ENCODE measurements around the gene LTBP3.

LTBP3 gene

GRCh38 chr11:65558002-65558929 is at the start of gene LTBP3:
Gene LTBP3, minus strand, starts transcription at chr11:65558359. Its CDS starts 400 bp downstream, at chr11:65557959.
- peak; percentile 45 for DNase-seq

- DNase-seq: no peak
Observed at GRCh38 chr11:65606876-65607613, 48.9 kb upstream of the LTBP3 start.

GRCh38 chr11:65604258-65604657 is 46.1 kb upstream of the LTBP3 start:
- DNase-seq: no peak

GRCh38 chr11:65599955-65600246 is 41.7 kb upstream of the LTBP3 start:
- DNase-seq: no peak

GRCh38 chr11:65599216-65599954 is 41.2 kb upstream of the LTBP3 start:
- no peak for DNase-seq

GRCh38 chr11:65598258-65598699 is 40.1 kb upstream of the LTBP3 start:
- DNase-seq: no peak

- no peak for DNase-seq
Observed at GRCh38 chr11:65596520-65596919, 38.4 kb upstream of the LTBP3 start.

GRCh38 chr11:65595543-65596281 is 37.6 kb upstream of the LTBP3 start, which contains the start of gene KCNK7:
Gene KCNK7, minus strand, starts transcription at chr11:65595800. Its CDS starts 28 bp downstream, at chr11:65595772.
- no peak for DNase-seq

GRCh38 chr11:65595131-65595530 is 37.0 kb upstream of the LTBP3 start:
- no peak for DNase-seq

- DNase-seq: peak; percentile 42
Observed at GRCh38 chr11:65593518-65594414, 35.6 kb upstream of the LTBP3 start.

GRCh38 chr11:65592858-65593517 is 34.8 kb upstream of the LTBP3 start:
- DNase-seq: peak; percentile 83

- no peak for DNase-seq
Observed at GRCh38 chr11:65591939-65592857, 34.0 kb upstream of the LTBP3 start.

GRCh38 chr11:65590240-65590738 is 32.1 kb upstream of the LTBP3 start:
- peak; percentile 88 for DNase-seq

GRCh38 chr11:65589444-65590239 is 31.5 kb upstream of the LTBP3 start:
- DNase-seq: no peak

- DNase-seq: no peak
Observed at GRCh38 chr11:65588199-65589054, 30.3 kb upstream of the LTBP3 start.

GRCh38 chr11:65586676-65587075 is 28.5 kb upstream of the LTBP3 start:
- DNase-seq: no peak

- DNase-seq: no peak
Observed at GRCh38 chr11:65586247-65586630, 28.1 kb upstream of the LTBP3 start.
